HG03159 (cell line): Measurements from ENCODE around the gene USP34.
"Not testable (repeated sequence)": the region's sequence is repeated elsewhere in the genome, so short reads cannot be mapped to it uniquely, and the experiment has no call there.

ENCODE experiments used
- ATAC-seq: cut with Tn5 transposase; IDR thresholded peaks from one replicate; pipeline ENCODE4 v1.9.1; 2021; ENCODE audit warnings: mild to moderate bottlenecking, moderate library complexity; ENCODE audit not compliant: unreplicated experiment

The USP34 gene

DNA sequence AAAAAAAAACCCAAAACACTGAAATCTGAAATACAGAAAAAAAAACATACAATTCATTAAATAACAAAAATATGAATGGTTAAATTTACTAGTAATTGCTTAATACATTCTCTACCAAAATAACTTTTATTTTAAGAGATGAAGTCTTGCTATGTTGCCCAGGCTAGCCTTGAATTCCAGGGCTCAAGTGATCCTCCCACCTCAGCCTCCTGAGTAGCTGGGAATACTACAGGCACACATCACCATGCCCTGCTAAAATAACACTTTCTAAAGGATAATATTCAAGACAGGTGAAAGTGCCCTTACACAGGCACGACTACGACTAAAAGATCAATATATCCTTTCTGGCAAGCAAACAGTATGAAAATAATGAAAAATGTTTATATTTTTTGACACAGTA is 9.5 kb downstream of the USP34 start:
- no peak for ATAC-seq

DNA sequence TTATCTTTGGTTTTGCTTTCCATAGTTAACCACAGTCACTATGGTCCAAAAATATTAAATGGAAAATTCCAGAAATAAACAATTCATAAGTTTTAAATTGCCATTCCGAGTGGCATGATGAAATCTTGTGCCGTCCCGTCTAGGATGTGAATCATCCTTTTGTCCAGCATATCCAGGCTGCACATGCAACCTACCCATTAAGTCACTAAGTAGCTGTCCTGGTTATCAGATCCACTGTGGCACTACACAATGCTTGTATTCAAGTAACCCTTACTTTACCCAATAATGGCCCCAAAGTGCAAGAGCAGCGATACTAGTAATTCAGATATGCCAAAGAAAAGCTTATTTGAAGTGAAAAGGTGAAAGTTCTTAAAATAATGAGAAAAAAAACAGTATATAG is 10.7 kb downstream of the USP34 start:
- ATAC-seq: no peak

DNA sequence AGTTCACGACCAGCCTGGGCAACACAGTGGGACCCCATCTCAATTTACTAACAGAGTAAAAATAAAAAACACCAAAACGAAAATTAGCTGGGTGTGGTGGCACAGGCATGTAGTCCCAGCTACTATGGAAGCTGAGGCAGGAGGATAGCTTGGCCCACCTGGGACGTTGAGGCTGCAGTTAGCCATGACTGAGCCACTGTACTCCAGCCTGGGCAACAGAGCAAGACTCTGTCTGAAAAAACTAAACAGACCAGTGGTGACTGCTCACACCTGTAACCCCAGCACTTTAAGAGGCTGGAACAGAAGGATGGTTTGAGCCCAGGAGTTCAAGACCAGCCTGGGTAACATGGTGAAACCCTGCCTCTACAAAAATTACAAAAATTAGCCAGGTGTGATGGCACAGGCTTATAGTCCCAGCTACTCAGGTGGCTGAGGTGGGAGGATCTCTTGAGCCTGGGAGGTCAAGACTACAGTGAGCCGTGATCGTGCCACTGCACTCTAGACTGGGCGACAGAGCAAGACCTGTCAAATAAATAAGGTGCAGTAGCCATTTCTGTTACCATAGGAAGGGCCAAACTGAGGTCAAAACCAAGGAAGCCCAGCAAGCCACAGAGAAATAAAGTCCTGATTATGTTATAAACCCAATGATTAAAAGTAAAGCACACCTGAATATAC is 14.0 kb downstream of the USP34 start:
- no peak for ATAC-seq

DNA sequence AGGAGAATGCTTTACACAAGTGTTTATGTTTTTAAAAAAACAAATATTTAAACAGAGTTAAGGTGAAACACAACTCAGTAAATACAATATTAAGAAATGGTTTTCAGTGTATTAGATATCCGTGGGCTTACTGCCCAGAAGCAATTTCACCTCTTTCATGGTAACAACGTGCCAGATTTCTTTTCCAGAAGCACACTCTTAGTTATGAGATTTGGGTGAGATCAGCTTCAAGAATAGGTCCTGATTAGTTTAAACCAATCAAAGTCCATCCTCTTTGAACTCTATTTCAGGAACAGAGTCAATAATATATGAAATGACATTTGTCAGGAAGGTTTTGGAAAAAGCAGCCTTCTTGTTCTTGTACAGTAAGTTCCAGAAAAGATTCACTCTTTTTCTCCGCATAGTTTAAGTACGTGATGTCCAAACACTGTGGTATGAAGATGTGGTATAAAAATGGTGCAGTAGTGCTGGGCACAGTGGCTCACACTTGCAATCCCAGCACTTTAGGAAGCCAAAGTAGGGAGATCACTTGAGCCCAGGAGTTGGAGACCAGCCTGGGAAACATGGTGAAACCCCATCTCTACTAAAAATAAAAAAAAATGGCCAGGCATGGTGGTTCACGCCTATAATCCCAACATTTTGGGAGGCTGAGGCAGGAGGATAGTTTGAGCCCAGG is 14.7 kb downstream of the USP34 start:
- no peak for ATAC-seq

DNA sequence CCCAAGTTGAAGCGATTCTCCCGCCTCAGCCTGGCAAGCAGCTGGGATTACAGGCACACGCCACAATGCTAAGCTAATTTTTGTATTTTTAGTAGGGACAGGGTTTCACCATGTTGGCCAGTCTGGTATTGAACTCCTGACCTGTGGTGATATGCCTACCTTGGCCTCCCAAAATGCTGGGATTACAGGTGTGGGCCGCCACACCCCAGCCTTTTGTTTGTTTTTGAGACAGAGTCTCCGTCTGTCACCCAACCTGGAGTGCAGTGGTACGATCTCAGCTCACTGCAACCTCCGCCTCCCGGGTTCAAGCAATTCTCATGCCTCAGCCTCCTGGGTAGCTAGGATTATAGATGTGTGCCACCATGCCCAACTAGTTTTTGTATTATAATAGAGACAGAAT is 15.9 kb downstream of the USP34 start:
- ATAC-seq: not testable (repeated sequence)

DNA sequence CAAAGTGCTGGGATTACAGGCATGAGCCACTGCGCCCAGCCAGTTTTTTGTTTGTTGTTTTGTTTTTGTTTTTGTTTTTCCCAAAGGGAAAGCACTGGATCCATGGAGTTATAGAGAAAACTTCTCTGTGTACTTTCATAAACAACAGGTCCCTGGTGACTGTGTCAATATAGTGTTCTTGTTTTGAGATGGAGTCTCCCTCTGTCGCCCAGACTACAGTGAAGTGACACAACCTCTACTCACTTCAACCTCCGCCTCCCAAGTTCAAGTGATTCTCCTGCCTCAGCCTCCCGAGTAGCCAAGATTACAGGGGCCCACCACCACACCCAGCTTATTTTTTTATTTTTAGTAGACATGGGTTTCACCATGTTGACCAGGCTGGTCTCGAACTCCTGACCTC is 16.5 kb downstream of the USP34 start:
- ATAC-seq: no peak

DNA sequence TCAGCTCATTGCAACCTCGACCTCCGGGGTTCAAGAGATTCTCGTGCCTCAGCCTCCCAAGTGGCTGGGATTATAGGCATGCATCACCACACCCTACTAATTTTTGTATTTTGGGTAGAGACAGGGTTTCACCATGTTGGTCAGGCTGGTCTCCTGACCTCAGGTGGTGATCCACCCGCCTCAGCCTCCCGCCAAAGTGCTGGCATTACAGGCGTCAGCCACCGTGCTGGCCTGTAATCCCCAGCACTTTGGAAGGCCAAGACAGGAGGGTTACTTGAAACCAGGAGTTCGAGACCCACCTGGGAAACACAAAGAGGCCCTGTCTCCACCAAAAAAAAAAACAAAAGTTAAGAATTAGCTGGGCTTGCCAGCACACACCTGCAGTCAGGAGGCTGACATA is 18.5 kb downstream of the USP34 start:
- no peak for ATAC-seq

DNA sequence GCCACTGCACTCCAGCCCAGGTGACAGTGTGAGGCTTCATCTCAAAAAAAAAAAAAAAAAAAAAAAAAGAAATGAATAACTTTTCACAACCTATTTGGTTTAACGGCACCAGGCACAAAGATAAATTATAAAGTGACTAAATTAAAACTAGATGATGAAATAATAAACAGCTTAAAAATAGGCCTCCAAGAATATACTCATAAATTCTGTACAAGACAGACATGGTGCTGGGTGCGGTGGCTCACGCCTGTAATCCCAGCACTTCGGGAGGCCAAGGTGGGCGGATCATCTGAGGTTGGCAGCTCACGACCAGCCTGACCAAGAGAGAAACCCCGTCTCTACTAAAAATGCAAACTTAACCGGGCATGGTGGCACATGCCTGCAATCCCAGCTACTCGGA is 19.7 kb downstream of the USP34 start:
- no peak for ATAC-seq

DNA sequence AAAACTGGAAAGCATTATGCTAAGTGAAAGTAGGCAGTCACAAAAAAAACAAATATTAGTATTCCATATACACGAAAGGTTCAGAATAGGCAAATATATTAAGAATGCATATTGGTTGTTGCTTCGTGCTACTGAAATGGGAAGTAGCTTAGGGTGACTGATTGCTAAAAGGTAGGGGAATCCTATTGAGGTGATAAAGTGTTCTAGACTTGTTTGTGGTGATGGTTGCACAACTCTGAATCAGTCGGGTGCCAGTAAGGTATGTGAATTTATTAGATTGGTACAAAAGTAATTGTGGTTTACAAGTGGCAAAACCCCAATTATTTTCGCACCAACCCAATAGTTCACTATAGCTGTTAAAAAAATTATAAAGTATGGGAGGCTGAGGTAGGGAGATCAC is 20.7 kb downstream of the USP34 start:
- ATAC-seq: peak; percentile 50

DNA sequence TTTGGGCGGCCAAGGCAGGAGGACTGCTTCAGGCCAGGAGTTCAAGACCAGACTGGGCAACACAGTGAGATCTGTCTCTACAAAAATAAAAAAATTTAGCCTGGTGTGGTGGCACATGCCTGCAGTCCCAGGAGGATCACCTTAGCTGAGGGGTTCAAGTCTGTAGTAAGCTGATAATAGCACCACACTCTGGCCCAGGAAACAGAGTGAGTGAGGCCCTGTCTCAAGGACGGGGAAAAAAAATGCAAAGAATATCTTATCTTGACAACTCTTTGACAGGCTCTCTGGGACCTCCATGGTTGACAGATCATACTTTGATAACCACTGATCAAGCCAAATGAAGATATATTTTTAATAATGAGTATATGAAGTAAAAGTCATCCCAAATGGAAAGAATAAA is 22.7 kb downstream of the USP34 start:
- ATAC-seq: no peak

DNA sequence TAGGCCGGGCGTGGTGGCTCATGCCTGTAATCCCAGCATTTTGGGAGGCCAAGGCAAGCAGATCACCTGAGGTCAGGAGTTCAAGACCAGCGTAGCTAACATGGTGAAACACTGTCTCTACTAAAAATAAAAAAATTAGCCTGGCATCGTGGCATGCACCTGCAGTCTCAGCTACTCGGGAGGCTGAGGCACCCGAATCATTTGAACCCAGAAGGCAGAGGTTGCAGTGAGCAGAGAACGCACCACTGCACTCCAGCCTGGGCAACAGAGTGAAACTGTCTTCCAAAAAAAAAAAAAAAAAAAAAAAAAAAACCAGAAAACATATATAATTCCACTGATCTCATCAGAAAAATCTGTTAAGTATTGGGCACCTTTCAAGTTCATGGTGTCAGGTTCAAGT is 23.9 kb downstream of the USP34 start:
- not testable (repeated sequence) for ATAC-seq

DNA sequence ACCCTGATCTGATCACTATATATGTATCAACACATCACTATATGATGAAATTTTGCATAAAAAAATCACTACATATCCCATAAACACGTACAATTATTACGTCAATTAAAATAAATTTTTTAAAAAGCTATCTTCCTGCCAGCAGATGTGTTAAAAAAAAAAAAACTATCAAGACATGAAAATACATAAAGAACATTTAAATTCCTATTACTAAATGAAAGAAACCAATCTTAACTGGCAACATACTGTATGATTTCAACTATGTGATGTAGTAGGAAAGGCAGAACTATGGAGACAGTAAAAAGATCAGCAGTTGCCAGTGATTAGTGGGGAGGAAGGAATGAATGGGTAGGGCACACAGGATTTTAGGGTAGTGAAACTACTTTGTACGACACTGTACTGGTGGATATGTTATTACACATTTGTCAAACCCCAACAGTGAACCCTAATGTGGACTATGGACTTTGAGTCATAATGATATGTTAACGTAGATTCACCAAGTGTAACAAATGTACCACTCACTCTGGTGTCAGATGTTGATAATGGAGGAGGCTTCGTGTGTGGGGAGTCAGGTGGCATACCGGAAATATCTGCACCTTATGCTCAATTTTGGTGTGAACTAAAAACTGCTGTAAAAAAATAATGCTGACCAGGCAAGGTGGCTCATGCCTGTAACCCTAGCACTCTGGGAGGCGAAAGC is 27.4 kb downstream of the USP34 start:
- ATAC-seq: peak; percentile 90

DNA sequence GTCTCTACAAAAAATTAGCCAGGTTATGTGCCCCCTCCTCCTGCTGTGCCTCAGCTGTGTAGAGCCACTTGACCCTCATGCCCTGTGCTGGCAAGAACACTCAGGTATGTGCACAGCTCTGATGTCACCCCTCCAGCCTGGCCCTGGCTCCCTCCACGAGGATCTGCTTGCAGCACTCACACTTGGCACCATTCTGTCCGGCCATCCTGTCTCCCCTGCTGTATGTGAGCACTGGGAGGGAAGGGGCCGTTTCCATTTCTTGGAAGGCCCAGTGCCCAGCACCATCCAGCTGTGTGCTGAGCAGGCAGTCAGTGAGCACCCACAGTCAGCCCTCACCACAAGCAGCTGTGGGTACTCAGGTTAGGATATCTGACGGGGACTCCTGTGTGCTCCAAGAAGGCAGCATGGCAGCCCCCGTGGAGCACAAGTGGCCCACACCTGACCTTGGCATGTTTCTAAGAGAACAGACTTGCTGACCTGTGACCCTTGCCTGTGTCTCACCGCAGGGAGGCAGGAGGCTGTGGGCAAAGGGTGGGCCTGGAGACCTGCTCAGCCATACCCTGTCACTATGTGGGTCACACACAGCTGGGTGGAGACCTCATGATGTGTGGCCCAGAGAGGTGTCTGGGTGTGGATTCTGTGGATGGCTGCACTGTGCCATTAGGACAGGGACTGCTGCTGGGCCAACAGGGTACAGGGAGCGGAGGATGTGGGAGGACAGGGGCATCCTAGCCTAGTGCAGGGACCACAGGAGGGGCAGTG is 31.5 kb downstream of the USP34 start:
- no peak for ATAC-seq

DNA sequence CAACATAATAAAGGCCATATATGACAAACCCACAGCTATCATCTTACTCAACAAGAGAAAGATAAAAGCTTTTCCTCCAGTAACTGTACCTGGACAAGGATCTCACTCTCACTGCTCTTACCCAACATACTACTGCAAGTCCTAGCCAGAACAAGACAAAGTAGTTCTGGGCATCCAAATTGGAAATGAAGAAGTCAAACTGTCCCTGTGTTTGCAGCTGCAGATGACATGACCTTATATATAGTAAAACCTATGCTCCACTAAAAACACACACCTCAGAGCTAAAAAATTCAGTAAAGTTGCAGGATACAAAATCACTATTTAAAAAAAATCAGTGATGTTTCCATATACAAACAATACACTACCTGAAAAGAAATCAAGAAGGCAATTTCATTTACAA is 32.2 kb downstream of the USP34 start:
- no peak for ATAC-seq

DNA sequence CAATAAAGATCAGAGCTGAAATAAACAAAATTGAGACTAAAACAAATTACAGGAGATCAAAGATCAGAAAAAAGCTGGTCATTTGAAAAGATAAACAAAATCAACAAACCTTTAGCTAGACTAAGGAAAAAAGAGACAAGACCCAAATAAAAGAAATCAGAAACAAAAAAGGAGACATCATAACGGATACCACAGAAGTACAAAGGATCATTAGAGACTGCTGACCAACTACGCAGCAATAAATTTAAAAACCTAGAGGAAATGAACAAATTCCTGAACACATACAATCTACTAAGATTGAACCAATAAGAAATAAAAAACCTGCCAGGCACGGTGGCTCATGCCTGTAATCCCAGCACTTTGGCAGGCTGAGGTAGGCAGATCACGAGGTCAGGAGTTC is 33.7 kb downstream of the USP34 start:
- ATAC-seq: no peak

DNA sequence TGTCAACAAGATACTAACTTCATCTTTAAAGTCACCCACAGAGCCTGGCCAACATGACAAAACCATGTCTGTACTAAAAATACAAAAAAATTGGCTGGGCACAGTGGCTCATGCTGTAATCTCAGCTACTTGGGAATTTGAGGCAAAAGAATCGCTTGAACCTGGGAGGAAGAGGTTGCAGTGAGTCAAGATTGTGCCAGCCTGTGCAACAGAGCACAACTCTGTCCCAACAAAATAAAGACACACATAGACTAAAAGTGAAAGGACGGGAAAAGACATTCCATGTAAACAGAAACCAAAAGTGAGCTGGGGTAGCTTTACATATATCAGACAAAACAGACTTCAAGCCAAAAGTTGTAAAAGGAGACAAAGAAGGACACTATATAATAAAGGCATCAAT is 34.8 kb downstream of the USP34 start:
- ATAC-seq: no peak

DNA sequence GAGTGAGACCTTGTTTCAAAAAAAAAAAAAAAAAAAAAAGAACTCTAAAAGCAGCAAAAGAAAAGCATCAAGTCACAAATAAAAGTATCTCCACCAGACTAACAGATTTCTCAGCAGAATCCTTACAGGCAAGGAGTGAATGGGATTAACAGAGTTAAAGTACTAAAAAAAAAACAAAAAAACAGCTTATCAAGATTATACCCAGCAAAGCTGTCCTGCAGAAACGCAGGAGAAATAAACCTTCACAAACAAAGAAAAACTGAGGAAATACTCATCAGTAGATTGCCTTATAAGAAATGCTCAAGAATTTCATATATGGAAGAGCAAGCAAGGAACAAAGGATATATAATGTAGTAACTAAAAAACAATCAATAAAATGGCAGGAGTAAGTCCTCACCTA is 35.6 kb downstream of the USP34 start:
- ATAC-seq: no peak

DNA sequence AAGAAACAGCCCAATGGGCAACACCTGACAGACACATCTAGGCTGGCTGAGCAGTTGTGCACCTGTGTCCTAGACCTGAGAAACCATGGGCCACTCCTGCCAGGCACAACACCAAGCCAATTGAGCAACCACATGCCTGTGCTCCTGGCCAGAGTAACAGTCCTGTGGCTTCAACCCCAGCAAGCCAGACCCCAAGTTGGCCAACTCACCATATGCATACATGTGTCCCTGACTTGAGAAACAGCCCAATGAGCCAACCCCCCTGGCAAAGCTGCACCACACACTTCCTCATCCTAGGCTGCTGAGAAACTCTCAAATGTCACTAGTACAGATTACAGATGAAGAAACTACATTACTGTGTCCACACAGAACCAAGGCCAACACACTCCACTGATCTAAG is 36.6 kb downstream of the USP34 start:
- peak; percentile 49 for ATAC-seq

DNA sequence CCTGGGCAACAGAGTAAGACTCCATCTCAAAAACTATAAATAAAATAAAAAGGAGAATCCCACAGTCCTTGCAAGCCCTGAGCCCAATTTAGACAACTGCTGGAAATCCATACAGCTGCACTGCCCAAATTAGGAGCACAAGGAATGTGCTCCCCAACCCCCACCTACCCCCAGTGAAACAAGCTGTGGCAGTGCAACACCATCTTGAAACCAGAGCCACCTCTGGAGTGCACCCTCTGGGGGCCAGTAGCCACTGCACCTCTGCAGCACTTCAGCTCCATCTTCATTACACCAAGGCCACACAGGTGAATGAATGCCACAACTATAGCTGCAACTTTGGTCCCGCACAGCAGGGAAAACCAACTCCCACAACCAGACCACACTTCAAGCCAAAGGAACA is 37.3 kb downstream of the USP34 start:
- no peak for ATAC-seq

DNA sequence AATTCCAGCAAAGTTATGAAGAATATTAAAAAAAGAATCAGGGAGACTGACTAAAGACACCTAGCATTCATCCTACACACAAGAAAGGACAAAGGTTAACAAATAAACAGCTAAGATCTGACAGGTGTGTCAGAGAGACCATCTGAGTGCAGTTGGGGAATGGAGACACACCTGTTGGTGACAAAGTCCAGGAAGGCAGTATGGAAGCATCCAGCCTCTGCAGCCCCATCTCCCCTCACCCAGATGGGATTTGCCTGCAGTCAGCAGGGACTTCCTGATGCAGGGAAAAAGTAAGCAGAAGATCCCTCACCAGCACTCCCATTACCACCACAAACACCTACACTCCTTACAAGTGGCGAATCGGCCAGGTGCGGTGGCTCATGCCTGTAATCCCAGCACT is 37.9 kb downstream of the USP34 start:
- no peak for ATAC-seq

DNA sequence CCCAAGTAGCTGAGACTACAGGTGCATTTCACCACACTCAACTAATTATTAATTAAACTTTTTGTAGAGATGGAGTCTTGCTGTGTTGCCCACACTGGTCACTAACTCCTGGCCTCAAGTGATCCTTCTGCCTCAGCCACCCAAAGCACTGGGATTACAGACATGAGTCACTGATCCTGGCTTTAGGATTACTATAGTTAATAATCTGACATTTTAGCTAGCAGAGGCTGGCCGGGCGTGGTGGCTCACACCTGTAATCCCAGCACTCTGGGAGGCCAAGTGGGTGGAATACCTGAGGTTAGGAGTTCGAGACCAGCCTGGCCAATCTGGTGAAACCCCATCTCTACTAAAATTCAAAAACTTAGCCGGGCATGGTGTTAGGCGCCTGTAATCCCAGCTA is 39.5 kb downstream of the USP34 start:
- ATAC-seq: no peak
